ENCODE measurements around the gene SLC5A4. TPM values are rescaled to one million over a fixed set of nuclear protein-coding genes. Genes with fewer than 3 reads are reported as not detected.
"Not testable (repeated sequence)": the region's sequence is repeated elsewhere in the genome, so short reads cannot be mapped to it uniquely, and the experiment has no call there.

SLC5A4 gene
- not detected in 2 replicates for total RNA-seq (2014; rRNA removed; shearing (Covaris generic))

GRCh38 chr22:32255217-32255616 lies at the start of gene SLC5A4:
Gene SLC5A4, minus strand, starts transcription at chr22:32255347. Its CDS starts 18 bp downstream, at chr22:32255329.
- no peak for DNase-seq (ENCODE audit: low spot score)

- DNase-seq (ENCODE audit: low spot score): not testable (repeated sequence)
Measured at GRCh38 chr22:32293921-32294320, 38.8 kb upstream of the SLC5A4 start.

- no peak for DNase-seq (ENCODE audit: low spot score)
Measured at GRCh38 chr22:32286290-32286840, 31.2 kb upstream of the SLC5A4 start.

GRCh38 chr22:32281072-32281471 lies 25.9 kb upstream of the SLC5A4 start:
- peak; percentile 73 for DNase-seq (ENCODE audit: low spot score)

- not testable (repeated sequence) for DNase-seq (ENCODE audit: low spot score)
Measured at GRCh38 chr22:32275353-32275752, 20.2 kb upstream of the SLC5A4 start.

DNA sequence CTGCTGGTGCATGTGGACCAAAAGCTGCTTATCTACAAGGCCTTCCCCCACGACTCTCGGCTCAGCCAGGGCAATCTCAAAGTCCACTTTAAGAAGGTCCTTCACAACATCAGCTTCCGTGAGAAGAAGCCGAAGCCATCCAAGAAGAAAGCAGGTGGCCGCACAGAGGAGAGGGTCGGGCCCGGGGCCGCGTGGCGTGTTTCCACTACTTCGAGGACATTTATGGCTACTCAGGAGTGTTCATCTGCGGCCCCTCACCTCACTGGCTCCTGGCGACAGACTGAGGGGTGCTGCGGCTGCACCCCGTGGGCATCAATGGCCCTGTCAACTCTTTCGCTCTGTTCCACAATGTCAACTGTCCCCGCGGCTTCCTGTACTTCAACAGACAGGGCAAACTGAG lies 16.2 kb upstream of the SLC5A4 start:
- no peak for DNase-seq (ENCODE audit: low spot score)

GRCh38 chr22:32270641-32271369 lies 15.7 kb upstream of the SLC5A4 start:
- DNase-seq (ENCODE audit: low spot score): no peak

DNA sequence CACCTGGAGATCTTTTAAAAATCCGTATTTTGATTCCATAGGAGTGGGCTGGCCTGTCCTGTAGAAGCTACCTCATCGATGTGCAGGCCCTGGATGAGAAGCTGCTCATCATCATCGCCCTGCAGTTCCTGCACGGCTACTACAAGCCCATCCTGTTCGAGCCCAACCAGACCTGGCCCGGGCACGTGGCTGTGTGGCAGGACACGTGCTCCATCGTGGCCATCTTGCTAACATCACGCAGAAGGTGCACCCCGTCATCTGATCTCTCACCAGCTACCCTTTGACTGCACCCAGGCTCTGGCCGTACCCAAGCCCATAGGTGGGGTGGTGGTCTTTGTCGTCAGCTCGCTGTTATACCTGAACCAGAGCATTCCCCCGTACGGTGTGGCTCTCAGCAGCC lies 14.2 kb upstream of the SLC5A4 start:
- DNase-seq (ENCODE audit: low spot score): no peak

DNA sequence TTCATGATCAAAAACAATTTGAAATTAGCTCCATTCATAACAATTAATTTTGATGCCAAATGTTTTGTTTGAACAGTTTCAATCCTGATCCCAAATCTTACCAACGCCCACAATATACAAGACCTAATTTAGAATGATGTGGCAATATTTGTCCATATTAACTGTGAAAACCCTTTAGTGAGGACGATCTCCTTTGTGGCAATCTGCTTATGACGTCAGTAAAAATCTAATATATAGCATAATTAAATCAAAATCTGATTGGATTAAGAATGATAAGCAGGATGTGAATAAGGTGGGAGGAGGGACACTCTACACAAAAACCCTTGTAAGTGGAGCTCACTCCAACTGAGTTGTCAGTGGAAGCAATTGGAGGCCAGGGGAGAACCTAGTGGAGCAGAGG lies 11.9 kb upstream of the SLC5A4 start:
- DNase-seq (ENCODE audit: low spot score): no peak

GRCh38 chr22:32265882-32266767 lies 11.0 kb upstream of the SLC5A4 start:
- DNase-seq (ENCODE audit: low spot score): peak; percentile 34

DNA sequence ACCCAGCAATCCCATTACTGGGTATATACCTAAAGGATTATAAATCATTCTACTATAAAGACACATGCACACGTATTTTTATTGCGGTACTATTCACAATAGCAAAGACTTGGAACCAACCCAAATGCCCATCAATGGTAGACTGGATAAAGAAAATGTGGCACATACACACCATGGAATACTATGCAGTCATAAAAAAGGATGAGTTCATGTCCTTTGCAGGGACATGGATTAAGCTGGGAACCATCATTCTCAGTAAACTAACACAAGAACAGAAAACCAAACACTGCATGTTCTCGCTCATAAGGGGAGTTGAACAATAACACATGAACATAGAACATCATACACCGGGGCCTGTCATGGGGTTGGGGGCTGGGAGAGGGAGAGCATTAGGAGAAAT lies 8.5 kb upstream of the SLC5A4 start:
- DNase-seq (ENCODE audit: low spot score): not testable (repeated sequence)

- DNase-seq (ENCODE audit: low spot score): no peak
Measured at GRCh38 chr22:32261306-32261705, 6.2 kb upstream of the SLC5A4 start.

DNA sequence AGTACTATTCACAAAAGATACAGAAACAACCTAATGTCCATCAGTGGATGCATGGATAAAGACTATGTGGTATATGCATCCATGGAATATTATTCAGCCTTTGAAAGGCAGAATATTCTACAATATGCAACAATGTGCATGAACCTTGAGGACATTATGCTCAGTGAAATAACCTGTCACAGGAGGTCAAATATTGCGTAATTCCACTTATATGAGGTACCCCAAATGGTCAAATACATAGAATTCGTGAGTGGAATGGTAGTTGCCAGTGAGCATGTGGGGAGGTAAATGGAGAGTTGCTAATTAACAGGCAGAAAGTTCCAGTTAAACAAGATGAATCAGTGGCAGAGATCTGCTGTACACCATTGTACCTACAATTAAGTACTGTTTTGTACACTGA lies 3.6 kb upstream of the SLC5A4 start:
- DNase-seq (ENCODE audit: low spot score): no peak

- peak; percentile 9 for DNase-seq (ENCODE audit: low spot score)
Measured at GRCh38 chr22:32255726-32256125, 579 bp upstream of the SLC5A4 start.

DNA sequence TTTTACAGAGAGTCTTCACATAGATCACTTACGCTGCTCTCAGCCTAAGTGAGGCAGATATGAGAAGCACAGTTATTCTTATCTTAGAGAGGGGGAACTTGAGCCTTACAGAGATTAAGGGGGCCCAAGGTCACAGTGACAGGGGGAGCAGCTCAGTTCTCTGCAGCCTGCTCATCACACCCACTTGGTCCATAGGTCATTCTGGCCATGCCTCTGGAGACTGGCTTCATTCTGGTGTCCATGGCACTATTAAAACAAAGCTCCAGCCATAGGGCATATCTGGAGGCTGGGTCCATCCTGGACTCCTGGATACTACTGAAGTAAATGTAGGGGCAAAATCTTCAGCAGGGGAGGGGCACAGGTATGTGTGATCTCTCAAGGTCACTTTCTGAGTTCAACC lies 5.9 kb downstream of the SLC5A4 start:
- no peak for DNase-seq (ENCODE audit: low spot score)

DNA sequence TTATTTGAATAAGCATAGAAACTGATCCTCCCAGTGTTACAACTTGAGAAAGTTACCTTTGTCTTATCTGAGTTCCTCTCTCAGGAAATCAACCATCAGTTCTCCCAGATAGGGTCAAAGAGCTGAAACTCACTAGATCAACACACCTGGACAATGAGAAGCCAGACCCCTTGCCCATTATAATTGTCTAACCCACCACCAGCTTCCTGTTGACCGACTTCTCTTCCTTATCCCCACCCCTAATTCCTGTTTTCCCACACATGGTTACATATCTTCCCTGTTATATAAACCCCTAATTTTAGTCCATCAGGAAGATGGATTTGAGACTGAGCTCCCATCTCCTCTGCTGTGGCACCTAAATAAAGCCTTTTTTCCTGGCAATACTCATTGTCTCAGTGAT lies 6.9 kb downstream of the SLC5A4 start:
- DNase-seq (ENCODE audit: low spot score): no peak

- no peak for DNase-seq (ENCODE audit: low spot score)
Measured at GRCh38 chr22:32246166-32246565, 9.0 kb downstream of the SLC5A4 start.

DNA sequence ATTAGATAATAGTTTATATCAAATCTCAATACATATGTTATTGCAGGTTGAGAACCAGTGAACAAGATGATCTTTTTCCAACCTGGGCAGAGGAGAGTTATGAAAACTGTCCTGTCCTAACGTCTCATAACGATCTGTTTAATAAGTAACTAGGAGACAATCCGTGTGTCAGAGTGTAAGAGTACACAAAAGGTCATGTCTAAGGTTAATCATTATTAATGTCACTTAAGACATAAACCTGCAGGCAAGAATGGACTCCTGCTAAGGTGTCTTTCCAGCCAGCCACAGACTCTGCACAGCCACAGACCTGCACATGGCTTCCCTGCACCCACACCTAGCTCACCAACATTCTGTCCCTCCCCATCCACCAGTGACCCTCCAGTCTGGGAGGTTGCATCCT lies 10.1 kb downstream of the SLC5A4 start:
- DNase-seq (ENCODE audit: low spot score): no peak

DNA sequence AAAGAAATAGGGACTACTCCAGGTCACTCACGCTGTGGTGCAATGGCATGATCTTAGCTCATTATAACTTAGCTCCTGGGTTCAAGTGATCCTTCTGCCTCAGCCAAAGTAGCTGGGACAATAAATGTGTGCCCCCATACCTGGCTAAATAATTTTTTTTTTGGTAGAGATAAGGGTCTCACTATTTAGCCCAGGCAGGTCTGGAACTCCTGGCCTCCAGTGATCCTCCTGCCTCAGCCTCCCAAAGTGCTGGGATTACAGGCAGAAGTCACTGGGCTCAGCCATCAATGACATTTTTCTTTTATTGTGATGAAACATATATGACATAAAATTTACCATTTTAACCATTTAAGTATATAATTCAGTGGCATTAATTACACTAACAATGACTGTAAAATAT lies 10.6 kb downstream of the SLC5A4 start:
- DNase-seq (ENCODE audit: low spot score): no peak

DNA sequence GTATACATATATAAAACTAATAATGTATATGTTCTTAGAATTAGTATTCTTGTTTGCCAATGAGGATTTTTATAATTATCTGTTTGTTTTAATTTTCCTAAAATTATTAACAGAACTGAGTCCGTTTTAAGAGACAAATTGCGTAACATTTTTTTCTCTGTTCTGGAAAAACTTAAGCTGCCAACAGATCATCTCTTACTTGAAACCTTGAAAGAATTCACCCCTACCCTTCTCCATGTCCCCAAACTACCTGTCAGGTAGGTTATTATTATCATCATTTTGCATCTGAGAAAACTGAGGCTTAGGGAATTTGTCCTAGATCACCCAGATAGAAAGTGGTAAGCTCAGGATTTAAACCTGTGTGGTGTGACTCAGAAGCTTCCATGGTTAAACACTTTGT lies 14.7 kb downstream of the SLC5A4 start:
- no peak for DNase-seq (ENCODE audit: low spot score)

- no peak for DNase-seq (ENCODE audit: low spot score)
Measured at GRCh38 chr22:32237906-32238305, 17.2 kb downstream of the SLC5A4 start.

DNA sequence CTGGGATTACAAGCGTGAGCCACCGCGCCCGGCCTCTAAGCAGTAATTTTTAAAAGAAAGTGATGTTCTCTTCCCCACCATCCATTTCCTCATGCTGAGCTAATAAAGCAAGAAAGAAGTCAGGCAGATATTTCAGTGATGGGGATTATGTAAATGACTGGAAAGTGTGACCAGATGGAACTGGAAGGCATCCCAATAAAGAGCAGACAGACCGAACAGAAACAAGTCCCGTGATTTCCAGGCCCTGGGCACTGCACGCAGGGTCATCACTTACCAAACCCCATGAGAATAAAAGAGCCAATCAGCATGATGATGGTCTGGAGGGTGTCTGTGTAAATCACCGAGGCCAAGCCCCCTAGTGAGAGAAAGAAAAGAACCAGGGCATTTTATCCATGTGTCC lies 18.2 kb downstream of the SLC5A4 start:
- no peak for DNase-seq (ENCODE audit: low spot score)

- DNase-seq (ENCODE audit: low spot score): no peak
Measured at GRCh38 chr22:32233091-32233490, 22.1 kb downstream of the SLC5A4 start.

Data from A172 (cell line).